ENCODE results near the gene DHRS3.

- TF ChIP-seq POLR2A (IDR thresholded peaks at IDR 0.05) (no peak), POLR2AphosphoS5 (IDR thresholded peaks at IDR 0.05) (no peak)
- TF ChIP-seq, protein P1, sequence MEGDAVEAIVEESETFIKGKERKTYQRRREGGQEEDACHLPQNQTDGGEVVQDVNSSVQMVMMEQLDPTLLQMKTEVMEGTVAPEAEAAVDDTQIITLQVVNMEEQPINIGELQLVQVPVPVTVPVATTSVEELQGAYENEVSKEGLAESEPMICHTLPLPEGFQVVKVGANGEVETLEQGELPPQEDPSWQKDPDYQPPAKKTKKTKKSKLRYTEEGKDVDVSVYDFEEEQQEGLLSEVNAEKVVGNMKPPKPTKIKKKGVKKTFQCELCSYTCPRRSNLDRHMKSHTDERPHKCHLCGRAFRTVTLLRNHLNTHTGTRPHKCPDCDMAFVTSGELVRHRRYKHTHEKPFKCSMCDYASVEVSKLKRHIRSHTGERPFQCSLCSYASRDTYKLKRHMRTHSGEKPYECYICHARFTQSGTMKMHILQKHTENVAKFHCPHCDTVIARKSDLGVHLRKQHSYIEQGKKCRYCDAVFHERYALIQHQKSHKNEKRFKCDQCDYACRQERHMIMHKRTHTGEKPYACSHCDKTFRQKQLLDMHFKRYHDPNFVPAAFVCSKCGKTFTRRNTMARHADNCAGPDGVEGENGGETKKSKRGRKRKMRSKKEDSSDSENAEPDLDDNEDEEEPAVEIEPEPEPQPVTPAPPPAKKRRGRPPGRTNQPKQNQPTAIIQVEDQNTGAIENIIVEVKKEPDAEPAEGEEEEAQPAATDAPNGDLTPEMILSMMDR (IDR thresholded peaks at IDR 0.05) = no peak
These were observed 48.2 kb upstream of the DHRS3 start for GRCh38 chr1:12666141-12666735.

Data from suprapubic skin (tissue), 4 donors.